GM21360 (cell line): ENCODE results near the gene DDX43.
"Not testable (repeated sequence)": the region's sequence is repeated elsewhere in the genome, so short reads cannot be mapped to it uniquely, and the experiment has no call there.

ENCODE experiments used
- ATAC-seq: cut with Tn5 transposase; IDR thresholded peaks from one replicate; pipeline ENCODE4 v1.9.1; 2021; ENCODE audit warnings: mild to moderate bottlenecking, moderate library complexity; ENCODE audit not compliant: unreplicated experiment

Gene DDX43

DNA sequence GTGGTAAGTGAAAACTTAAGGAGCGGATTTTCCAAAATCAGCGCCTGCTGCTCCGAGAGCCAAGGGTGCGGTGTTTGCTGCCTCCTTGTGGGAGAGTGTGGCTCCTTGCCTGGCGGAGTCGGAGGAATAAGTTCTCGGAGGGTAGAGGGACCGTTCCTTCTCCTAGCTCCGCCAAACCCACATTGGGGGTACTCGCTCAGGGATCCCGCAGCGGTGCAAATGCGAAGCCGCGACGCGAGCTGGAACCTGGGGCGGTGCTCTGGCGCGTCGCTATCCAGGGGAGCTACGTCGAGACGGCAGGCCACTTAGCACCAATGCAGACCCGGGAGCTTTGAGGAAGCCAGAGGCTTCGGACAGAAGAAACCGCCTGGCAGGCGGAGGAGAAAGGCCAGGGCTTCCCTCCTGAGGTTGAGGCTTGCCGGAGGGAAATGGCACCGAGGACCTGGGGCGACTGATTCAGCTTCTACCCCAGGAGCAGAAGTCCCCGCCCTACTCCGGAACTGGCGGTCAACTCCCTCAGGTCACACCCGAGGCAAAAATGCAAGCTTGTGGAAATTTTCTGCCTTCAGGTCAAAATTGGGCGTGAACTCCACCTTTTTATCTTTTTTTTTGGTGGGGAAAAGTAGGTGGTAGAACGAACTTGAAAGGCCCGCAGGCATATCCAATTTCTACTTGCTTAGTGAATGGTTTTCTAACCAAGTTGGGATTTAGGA, 5.7 kb upstream of the DDX43 start:
- peak; percentile 72 for ATAC-seq

- ATAC-seq = no peak
Observed at GRCh38 chr6:73389854-73390253, 4.8 kb upstream of the DDX43 start.

- ATAC-seq = no peak
Observed at GRCh38 chr6:73391675-73392074, 3.0 kb upstream of the DDX43 start.

GRCh38 chr6:73392188-73392587, 2.4 kb upstream of the DDX43 start:
- not testable (repeated sequence) for ATAC-seq

DNA sequence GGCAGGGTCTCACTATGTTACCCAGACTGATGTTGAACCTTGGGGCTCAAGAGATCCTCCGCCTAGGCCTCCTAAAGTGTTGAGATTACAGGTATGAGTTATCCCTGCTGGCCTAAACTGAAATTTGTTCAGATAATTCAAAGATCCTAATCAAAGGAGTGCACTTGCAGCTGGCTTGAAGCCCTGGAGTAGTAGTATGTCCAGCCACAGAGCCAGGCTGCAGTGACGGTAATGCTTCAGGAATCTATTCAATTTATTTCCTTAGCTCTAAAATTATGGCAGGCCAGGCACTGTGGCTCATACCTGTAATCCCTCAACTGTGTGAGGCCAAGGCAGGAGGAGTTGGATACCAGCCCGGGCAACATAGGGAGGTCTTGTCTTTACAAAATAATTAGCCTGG, 1.4 kb upstream of the DDX43 start:
- no peak for ATAC-seq

DNA sequence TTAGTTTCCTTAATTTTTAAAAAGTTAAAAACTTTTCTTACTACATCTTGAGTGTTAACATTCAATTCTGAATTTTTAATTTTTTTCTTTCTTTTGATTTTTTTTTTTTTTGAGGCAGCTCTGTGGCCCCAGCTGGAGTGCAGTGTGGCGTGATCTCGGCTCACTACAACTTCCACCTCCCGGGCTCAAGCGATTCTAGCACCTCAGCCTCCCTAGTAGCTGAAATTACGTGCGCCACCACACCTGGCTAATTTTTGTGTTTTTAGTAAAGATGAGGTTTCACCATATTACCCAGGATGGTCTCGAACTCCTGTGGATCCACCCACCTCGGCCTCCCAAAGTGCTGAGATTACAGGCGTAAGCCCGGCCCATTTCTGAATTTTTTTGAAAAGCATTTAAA, 1.2 kb downstream of the DDX43 start:
- no peak for ATAC-seq

DNA sequence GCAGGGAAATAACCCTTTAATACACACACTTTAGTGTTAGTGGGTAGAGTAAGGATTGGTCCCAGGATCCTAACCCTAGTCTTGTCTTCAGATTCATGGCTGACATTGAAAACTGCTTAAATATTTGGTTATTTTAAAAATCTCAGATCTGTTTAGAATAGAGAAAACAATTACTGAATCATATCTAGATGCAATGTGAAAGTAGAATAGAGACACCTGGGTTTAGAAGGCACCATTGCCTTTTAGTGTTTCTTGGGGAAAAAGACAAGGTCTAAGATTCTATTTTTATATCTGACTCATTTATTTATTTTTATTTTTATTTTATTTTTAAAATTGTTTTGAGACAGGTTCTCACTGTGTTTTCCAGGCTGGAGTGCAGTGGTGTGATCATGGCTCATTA, 6.0 kb downstream of the DDX43 start:
- ATAC-seq = no peak

DNA sequence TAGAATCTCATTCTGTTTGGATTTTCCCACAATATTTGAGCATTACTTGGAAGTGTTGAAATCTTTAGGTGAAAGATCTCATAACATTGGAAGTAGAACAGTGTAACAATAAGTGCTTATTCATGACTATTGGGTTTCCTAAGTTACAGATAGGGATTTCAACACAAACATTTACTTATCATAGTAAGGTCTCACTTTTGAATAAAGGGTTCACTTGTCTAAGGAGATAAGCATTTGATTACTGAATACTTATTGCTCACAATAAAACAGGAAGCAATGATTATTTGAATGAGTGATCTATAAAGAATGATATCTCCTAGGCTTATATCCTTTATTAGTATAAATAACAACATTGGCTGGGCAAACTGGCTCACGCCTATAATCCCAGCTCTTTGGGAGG, 14.8 kb downstream of the DDX43 start:
- ATAC-seq = no peak

DNA sequence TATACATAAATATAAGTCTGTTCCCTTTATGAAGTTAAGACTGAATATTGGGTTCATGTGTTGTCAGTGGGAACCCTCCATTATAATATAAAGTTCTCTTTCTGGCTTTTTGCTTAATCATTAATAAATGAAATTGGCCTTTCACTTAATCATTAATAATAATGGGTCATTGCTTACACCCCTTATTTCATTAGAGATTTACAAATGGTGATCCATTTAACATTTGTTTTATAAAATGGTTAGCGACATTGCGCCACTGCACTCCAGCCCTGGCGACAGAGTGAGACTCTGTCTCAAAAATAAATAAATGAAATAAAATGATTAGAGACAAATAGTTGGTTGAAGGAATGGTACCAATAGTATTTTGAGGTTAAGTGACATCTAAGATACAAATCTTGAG, 18.5 kb downstream of the DDX43 start:
- no peak for ATAC-seq

DNA sequence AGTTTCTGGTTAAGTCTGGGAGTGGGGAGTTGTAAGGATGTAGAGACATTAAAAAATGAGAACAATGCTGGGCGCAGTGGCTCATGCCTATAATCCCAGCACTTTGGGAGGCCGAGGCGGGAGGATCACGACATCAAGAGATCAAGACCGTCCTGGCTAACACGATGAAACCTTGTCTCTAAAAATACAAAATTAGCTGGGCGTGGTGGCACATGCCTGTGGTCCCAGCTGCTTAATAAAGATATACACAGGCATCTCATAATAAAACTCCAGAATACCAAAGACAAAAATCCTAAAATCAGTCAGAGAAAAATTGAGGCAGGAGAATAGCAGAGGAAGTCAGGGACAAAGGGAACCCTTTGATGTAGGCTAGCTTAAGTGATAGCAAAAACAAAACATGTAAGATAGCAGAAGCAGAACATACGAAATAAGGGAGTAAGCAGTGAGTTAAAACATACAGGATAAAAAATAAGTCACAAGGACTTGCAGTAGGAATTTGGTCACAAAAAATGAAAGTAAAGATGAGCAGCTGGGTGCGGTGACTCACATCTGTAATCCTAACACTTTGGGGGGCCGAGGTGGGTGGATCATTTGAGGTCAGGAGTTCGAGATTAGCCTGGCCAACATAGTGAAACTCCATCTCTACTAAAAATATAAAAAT, 23.6 kb downstream of the DDX43 start:
- ATAC-seq = no peak

GRCh38 chr6:73421534-73421933, 26.9 kb downstream of the DDX43 start:
- no peak for ATAC-seq

- ATAC-seq = no peak
Observed at GRCh38 chr6:73435236-73435635, 40.6 kb downstream of the DDX43 start.

DNA sequence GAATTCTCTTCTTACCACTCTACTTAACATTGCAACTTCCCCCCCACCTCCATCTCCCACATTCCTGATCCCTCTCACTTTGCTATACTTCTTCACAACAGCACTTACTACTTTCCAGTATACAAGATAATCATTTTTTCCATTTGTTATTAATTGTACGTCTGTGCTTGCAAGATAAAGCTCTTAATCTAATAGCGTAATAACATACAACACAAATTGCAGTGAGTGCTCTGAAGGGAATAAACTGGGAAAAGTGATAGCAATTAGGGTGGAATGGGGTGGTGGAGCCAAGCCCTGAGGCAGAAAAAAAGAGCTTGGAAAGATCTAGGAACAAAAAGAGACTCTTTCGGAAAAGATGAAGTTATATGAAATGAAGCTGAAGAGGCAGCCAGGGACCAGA, 48.9 kb downstream of the DDX43 start:
- no peak for ATAC-seq

DNA sequence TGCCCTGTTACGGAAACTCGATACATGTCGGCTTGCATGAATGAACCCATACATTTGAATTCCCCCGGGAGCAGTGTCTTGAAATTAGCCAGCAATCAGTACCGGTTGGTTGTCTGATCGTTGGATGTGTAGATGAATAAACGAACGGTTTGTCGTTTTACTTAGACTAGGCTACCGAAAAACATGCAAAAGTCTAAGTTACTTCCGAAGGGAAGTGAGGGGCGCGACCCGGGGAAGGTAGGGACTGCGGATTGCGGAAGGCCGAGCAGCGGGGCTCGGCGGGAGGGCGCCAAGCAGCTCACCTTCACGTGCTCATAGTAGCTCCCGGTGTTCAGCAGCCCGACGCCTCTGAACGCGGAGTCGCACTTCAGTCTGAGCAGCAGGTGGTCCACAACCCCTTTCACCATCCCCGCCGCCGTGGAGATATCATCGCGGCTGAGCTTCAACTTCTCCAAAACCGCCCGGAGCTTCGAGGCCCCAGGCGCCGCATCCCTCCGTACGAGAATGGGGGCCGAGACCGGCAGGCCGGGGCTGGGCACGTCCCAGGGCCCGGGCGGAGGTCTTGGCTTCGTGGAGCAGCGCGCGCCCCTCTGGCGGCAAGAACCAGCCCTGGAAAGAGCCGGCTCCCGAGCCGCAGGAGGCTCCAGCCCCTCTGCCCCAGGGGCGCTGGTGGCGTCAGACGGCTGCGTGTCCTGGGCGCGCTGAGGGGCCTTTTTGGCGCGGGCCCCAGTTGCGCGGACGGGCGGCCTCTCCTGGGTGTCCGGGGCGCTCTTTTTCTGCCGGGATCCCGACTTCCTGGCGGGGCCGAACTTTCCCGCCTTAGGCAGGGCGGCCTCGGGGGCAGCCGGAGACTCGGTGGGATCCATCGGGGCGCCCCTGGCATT, 56.8 kb downstream of the DDX43 start:
- ATAC-seq = peak; percentile 50

DNA sequence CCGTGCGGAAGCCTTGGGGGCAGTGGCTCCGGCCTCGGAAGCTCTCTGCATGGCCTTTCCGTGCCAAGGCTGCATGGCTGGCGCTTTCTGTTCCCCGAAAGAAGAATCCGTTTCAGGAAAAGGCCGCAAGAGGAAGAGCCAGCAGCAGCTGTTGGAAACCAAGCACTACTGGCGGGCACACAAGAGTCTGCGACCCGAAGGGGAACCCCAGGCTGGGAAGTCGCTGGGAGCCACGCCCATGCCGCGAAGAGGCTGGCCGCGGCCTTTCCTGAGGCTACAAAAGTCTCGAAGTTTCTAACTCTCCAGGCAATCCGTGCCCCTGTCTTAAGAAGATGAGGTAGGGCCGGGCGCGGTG, 57.5 kb downstream of the DDX43 start, which contains the start of gene CGAS:
Gene CGAS (minus strand): TSS at position 191 of the 355 bp plus-strand sequence. CDS start 116 bp downstream, at position 75.
- ATAC-seq = peak; percentile 78

- ATAC-seq = no peak
Observed at GRCh38 chr6:73455865-73456629, 61.4 kb downstream of the DDX43 start.

DNA sequence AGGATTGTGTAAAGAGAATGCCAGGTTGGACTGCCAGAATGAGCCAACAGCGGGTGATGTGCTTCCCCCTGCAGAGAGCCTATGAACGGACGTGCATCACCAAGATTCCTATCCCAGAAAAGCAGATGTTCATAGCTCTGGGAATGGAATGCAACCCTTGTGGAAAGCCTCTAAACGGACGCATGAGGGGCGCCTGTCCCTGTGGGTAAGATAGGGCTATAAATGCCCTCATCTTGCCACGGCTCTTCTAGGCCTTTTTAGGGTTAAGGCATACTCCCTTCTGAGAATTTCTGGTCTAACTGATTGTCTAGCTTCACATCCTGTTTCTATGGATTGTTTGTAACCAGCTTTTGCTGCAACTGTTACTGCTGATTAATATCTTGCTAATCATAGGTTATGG, 64.8 kb downstream of the DDX43 start:
- not testable (repeated sequence) for ATAC-seq

GRCh38 chr6:73460056-73460455, 65.4 kb downstream of the DDX43 start:
- no peak for ATAC-seq

- ATAC-seq = peak; percentile 94
Observed at GRCh38 chr6:73461537-73462350, 67.1 kb downstream of the DDX43 start, which contains the start of gene MTO1. TSS of gene MTO1 (plus strand) at chr6:73461737. CDS start at chr6:73461855, 118 bp downstream.
